Common myeloid progenitor, CD34-positive (primary cell): Measurements from ENCODE around the gene GGTLC1.

Experiments
- CTCF ChIA-PET: fragments of 350-600 bp; sonication (Branson Sonifier 250); formaldehyde crosslinking; loops from one replicate; lab custom pipeline; 2021; ENCODE audit warnings: antibody characterized with exemption; lab: Charles Lee
- POLR2A ChIA-PET: fragments of 350-600 bp; sonication (Branson Sonifier 250); formaldehyde crosslinking; loops from one replicate; lab custom pipeline; 2021; ENCODE audit warnings: antibody characterized with exemption; lab: Charles Lee
- DNase-seq, 3 donors: peaks; one replicate each; pipeline versions ENCODE4 v3.0.0 to v3.0.0-alpha.2; 2013
- H3K27ac ChIP-seq, 2 experiments: 1 replicate in 1 of 2; 2 replicates in 1 of 2; pipeline ENCODE4 v1.7.0; 2013; ENCODE audit warnings: inconsistent platforms in 2 of 2, low read length in 2 of 2, mild to moderate bottlenecking in 2 of 2, low read depth in 1 of 2, moderate library complexity in 1 of 2; ENCODE audit not compliant: severe bottlenecking in 2 of 2, insufficient read depth in 1 of 2, poor library complexity in 1 of 2
- H3K27me3 ChIP-seq, 5 experiments: replicated peaks in 2 of 5; 1 replicate in 3 of 5; 2 replicates in 2 of 5; pipeline versions ENCODE4 v1.6.1 to v1.7.0; 2013; ENCODE audit warnings: low read length in 4 of 5, mild to moderate bottlenecking in 2 of 5, moderate library complexity in 2 of 5, inconsistent platforms in 1 of 5; ENCODE audit not compliant: insufficient read depth in 5 of 5, control insufficient read depth in 4 of 5
- H3K36me3 ChIP-seq, 4 experiments: 1 replicate in 2 of 4; 2 replicates in 2 of 4; pipeline versions ENCODE4 v1.6.1 to v1.7.0; 2013; ENCODE audit warnings: low read length in 3 of 4, control low read depth in 1 of 4, mild to moderate bottlenecking in 1 of 4; ENCODE audit not compliant: control insufficient read depth in 4 of 4, insufficient read depth in 4 of 4
- H3K4me1 ChIP-seq, 4 experiments: 1 replicate in 3 of 4; 2 replicates in 1 of 4; pipeline versions ENCODE4 v1.6.1 to v1.7.1; 2013; ENCODE audit warnings: low read length in 3 of 4, mild to moderate bottlenecking in 3 of 4, control low read depth in 1 of 4, inconsistent platforms in 1 of 4, moderate library complexity in 1 of 4; ENCODE audit not compliant: control insufficient read depth in 4 of 4, insufficient read depth in 4 of 4; ENCODE audit errors: control extremely low read depth in 1 of 4
- H3K4me3 ChIP-seq, 7 experiments: 1 replicate in 4 of 7; 2 replicates in 3 of 7; pipeline versions ENCODE4 v1.5.1 to v1.7.0; 2013; ENCODE audit warnings: mild to moderate bottlenecking in 7 of 7, low read length in 6 of 7, moderate library complexity in 6 of 7, inconsistent platforms in 2 of 7, low read depth in 2 of 7, control low read depth in 1 of 7; ENCODE audit not compliant: insufficient read depth in 4 of 7, control insufficient read depth in 1 of 7; ENCODE audit errors: extremely low read depth in 1 of 7
- H3K9me3 ChIP-seq, 5 experiments: 1 replicate in 4 of 5; 2 replicates in 1 of 5; pipeline versions ENCODE4 v1.6.1 to v1.7.1; 2013; ENCODE audit warnings: low read length in 4 of 5, mild to moderate bottlenecking in 2 of 5, inconsistent platforms in 1 of 5, low read depth in 1 of 5, moderate library complexity in 1 of 5; ENCODE audit not compliant: control insufficient read depth in 4 of 5, insufficient read depth in 2 of 5; ENCODE audit errors: control extremely low read depth in 1 of 5
- whole genome bisulfite sequencing: methylation state at CpG from one replicate; pipeline ENCODE4 v1.1.5; 2013; ENCODE audit not compliant: insufficient coverage; 5-methylcytosine and 5-hydroxymethylcytosine counted together

The GGTLC1 gene

DNA sequence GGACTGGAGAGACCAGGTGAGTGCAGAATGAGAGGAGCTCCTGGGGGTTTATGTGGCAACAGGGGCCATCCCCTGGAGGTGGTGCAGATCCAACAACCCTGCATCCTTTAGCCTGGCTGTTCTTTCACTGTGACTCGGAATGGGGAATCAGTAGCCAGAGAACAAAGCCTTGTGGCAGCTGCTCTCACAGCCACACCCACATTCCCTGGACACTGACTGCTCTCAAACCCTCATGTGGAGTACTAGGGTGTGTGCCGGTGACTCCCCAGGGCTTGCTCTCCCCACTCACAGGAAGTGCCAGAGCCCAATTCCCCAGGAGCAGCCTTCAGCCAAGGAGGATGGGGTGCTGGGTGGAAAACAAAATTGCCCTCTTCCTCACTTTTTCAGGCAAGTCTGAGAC is 30.2 kb upstream of the GGTLC1 start:
- Histone ChIP-seq H3K9me3 (no peaks in the 10 kb centered on the region), H3K27me3 (peaks cover 0 to 2% (median 0%) of the 10 kb centered on the region in 5 experiments), H3K4me3 (no peak overlapping the region), H3K4me1 (no peaks in the 10 kb centered on the region), H3K27ac (no peak overlapping the region), H3K36me3 (no peaks in the 10 kb centered on the region)
- ChIA-PET CTCF (interaction anchor here (0.6 kb wide), 1 partner anchor 1346 kb away, joined by 3 read pairs; no protein-coding TSS in a partner anchor), POLR2A (no interaction called here)
- no CpG with 5 or more reads among the region's 2 CpGs for WGBS
- DNase-seq: no peak

DNA sequence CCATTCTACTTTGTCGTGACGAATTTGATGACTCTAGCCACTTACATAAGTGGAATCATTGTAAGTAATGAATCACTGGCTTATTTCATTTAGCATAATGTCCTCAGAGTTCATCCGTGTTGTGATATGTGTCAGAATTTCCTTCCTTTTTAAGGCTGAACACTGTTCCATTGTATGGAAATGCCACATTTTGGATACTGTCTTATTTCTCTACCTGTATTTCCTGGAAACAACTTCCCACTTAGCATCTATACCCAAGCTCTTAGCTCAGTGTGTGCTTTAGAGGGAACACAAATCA is 28.8 kb upstream of the GGTLC1 start:
- WGBS: 90% methylated on average over 2 of the region's 3 CpGs
- ChIA-PET POLR2A (no interaction called here), CTCF (no interaction called here)
- DNase-seq: no peak
- Histone ChIP-seq H3K9me3 (no peaks in the 10 kb centered on the region), H3K4me1 (no peaks in the 10 kb centered on the region), H3K4me3 (no peak overlapping the region), H3K36me3 (no peaks in the 10 kb centered on the region), H3K27me3 (peaks cover 0 to 2% (median 0%) of the 10 kb centered on the region in 5 experiments), H3K27ac (no peak overlapping the region)

DNA sequence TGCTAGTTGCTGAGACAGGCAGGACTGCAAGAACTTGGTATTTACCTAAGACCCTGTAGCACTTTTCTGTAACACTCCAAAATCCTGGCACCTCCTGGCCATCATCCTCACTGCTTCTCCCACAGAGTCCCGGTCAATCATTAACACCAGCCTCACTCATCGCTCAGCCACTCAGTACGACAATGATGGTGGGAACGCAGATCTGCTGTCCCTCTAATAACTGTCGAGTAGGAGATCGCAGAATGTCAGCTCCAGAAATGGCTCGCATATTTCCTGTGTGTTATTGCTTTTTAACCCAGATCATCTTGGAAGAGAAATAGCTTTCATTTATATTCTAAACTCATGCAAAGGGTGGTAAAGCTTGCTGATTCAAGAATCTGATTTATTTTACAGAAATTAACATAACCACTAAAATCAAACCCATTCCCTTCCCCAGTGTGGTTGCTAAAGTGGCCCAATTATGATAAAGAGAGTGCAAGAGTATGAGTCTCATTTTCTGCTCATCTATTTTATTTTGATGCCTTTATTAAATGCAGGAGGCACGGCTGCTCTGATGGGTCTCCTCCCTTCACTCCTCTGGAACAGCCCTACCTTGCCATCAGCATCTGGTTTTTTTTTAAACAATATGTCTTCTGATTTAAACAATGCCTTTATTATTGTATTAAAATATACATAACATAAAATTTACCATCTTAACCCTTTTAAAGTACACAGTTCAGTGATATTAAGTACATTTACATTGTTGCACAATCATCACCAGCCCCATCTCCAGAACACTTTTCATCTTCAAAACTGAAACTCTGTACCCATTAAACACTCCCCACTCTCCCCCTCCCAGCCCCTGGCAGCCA is 28.3 kb upstream of the GGTLC1 start:
- whole genome bisulfite sequencing: 97% methylated on average over 8 of the region's 8 CpGs
- ChIA-PET CTCF (no interaction called here), POLR2A (no interaction called here)
- Histone ChIP-seq H3K4me3 (no peak overlapping the region), H3K36me3 (no peaks in the 10 kb centered on the region), H3K27me3 (peaks cover 0 to 2% (median 0%) of the 10 kb centered on the region in 5 experiments), H3K4me1 (no peaks in the 10 kb centered on the region), H3K27ac (no peak overlapping the region), H3K9me3 (no peaks in the 10 kb centered on the region)
- no peak for DNase-seq

DNA sequence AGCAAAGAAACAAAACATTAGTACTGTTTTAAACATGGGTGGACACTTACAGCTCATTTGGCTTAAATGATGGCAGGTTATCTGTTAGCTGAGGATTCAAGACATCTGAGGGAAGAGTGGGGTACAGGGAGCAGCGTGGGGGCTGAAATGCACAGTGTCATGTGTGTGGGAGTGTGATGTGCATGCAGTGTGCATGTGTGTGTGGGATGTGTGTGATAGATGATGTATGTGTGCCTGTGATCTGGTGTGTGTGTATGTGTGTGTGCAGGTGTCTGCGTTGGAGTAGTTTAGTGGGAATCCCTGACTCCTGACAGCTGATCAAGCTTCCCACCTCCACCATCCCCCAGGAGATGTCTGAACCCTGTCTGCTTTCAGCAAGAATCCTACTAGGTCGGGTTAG is 25.4 kb upstream of the GGTLC1 start:
- ChIA-PET POLR2A (no interaction called here), CTCF (no interaction called here)
- Histone ChIP-seq H3K4me1 (peaks cover 0 to 1% (median 0%) of the 10 kb centered on the region in 4 experiments), H3K36me3 (no peaks in the 10 kb centered on the region), H3K4me3 (no peak overlapping the region), H3K9me3 (peaks cover 0 to 1% (median 0%) of the 10 kb centered on the region in 5 experiments), H3K27ac (no peak overlapping the region), H3K27me3 (peaks cover 0 to 2% (median 0%) of the 10 kb centered on the region in 5 experiments)
- no peak for DNase-seq
- 89% methylated on average over 1 of the region's 3 CpGs for WGBS

DNA sequence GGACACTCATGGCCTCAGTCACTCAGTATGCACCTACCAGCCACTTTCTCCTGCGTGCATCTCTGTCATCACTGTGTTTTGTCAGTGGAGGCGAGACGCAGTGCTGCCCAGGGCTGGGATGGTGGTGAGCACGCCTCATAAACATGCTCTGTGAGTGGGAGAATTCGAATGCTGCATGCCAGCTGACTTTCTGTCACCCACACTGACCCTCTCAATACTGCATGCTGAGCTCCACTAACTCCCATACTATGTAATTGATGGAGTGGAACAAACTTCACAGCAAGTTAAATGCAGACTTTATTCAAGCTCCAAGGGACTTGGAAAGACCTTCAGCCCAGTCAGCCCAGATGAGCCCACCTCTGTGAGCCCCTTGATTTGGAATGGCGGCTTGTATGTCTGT is 22.7 kb upstream of the GGTLC1 start:
- ChIA-PET CTCF (interaction anchor here (1.3 kb wide), 1 partner anchor 16 kb away, joined by 4 read pairs; no protein-coding TSS in a partner anchor), POLR2A (no interaction called here)
- 100% methylated on average over 5 of the region's 6 CpGs for WGBS
- Histone ChIP-seq H3K27me3 (no peaks in the 10 kb centered on the region), H3K27ac (no peak overlapping the region), H3K9me3 (peaks cover 0 to 1% (median 0%) of the 10 kb centered on the region in 5 experiments), H3K36me3 (no peaks in the 10 kb centered on the region), H3K4me1 (peaks cover 0 to 3% (median 0%) of the 10 kb centered on the region in 4 experiments), H3K4me3 (no peak overlapping the region)
- DNase-seq: no peak

DNA sequence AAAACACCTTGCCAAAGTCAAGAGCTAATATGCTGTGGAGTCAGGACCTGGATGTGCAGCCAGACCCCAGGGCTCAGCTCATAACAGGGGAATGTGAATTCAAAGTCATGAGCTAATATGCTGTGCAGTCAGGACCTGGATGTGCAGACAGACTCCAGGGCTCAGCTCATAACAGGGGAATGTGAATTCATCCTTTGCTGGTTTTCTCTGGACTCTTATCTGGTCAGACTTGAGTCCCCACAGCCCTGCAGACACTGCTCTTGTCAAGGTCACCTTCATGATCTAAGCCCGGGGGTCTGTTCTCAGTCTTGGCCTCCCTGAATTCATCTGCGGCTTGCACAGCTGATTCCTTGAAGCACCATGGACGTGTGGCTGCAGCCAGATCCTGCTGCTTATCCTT is 19.2 kb upstream of the GGTLC1 start:
- Histone ChIP-seq H3K27ac (no peak overlapping the region), H3K36me3 (no peaks in the 10 kb centered on the region), H3K4me3 (no peak overlapping the region), H3K27me3 (peaks cover 0 to 2% (median 0%) of the 10 kb centered on the region in 5 experiments), H3K4me1 (peaks cover 0 to 3% (median 0%) of the 10 kb centered on the region in 4 experiments), H3K9me3 (peaks cover 0 to 1% (median 0%) of the 10 kb centered on the region in 5 experiments)
- 96% methylated on average over 3 of the region's 3 CpGs for WGBS
- ChIA-PET POLR2A (no interaction called here), CTCF (interaction anchor here (0.9 kb wide), 2 partner anchors 15 to 38 kb away, joined by 3 read pairs; no protein-coding TSS in a partner anchor)
- DNase-seq: no peak

DNA sequence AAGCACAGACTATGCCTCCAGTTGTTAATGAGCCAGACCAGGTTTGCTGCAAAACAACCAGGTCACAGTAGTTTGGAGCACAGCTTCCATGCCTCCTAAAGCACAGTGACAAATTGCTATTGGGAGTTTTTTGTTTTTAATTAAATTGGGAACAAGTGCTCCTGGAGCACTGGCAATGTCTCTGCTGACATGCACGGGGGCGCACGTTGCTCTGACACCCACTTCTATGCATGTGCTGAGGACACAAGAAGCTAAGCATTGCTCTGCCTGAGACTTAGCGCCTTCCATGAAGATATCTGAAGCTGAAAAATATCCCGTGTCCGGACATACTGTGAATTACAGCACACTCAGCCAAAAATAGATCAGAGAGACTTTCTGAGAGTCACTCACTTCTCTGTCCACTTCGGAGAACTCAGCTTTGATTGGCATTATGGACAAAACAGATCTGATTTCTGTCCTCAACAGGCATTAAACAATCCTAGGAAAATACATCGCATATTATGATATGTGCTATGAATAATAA is 18.6 kb upstream of the GGTLC1 start:
- CTCF ChIA-PET: interaction anchor here (0.9 to 1.5 kb wide), 3 partner anchors 11 to 19 kb away, joined by 3 to 6 read pairs (median 3); no protein-coding TSS in a partner anchor
- POLR2A ChIA-PET: interaction anchor here (0.6 kb wide), 1 partner anchor 109 kb away, joined by 3 read pairs; no protein-coding TSS in a partner anchor
- WGBS: 98% methylated on average over 6 of the region's 8 CpGs

More for the DNA sequence above, 18.6 kb upstream of the GGTLC1 start:
- Histone ChIP-seq H3K36me3 (no peaks in the 10 kb centered on the region), H3K4me1 (peaks cover 0 to 3% (median 0%) of the 10 kb centered on the region in 4 experiments), H3K9me3 (peaks cover 0 to 1% (median 0%) of the 10 kb centered on the region in 5 experiments), H3K27me3 (peaks cover 0 to 2% (median 0%) of the 10 kb centered on the region in 5 experiments), H3K27ac (no peak overlapping the region), H3K4me3 (no peak overlapping the region)
- DNase-seq: no peak
